Subcutaneous abdominal adipose tissue (tissue), 5 donors: ENCODE results near the gene TMEM45A.
"Not testable (repeated sequence)": the region's sequence is repeated elsewhere in the genome, so short reads cannot be mapped to it uniquely, and the experiment has no call there.

Source experiments
- H3K27ac ChIP-seq: one replicate; pipeline ENCODE4 v1.7.0; 2013; ENCODE audit warnings: low read depth, mild to moderate bottlenecking, inconsistent platforms, low read length, moderate library complexity
- H3K27me3 ChIP-seq, 5 donors: one replicate each; pipeline ENCODE4 v1.7.0; 2013; ENCODE audit warnings: low read length in 5 of 5, inconsistent platforms in 1 of 5; ENCODE audit not compliant: control insufficient read depth in 5 of 5, insufficient read depth in 4 of 5
- H3K36me3 ChIP-seq, 5 donors: one replicate each; pipeline ENCODE4 v1.7.0; 2013; ENCODE audit warnings: low read length in 5 of 5; ENCODE audit not compliant: control insufficient read depth in 5 of 5, insufficient read depth in 5 of 5
- H3K4me1 ChIP-seq, 5 donors: one replicate each; pipeline ENCODE4 v1.7.0; 2013; ENCODE audit warnings: low read length in 5 of 5, mild to moderate bottlenecking in 3 of 5, moderate library complexity in 1 of 5; ENCODE audit not compliant: control insufficient read depth in 5 of 5, insufficient read depth in 5 of 5
- H3K4me3 ChIP-seq, 5 donors: one replicate each; pipeline ENCODE4 v1.7.0; 2013; ENCODE audit warnings: low read length in 5 of 5, low read depth in 1 of 5
- H3K9ac ChIP-seq, 5 donors: one replicate each; pipeline ENCODE4 v1.7.0; 2013; ENCODE audit warnings: low read length in 5 of 5, mild to moderate bottlenecking in 4 of 5, moderate library complexity in 3 of 5
- H3K9me3 ChIP-seq, 5 donors: one replicate each; pipeline ENCODE4 v1.7.0; 2013; ENCODE audit warnings: low read length in 5 of 5; ENCODE audit not compliant: control insufficient read depth in 5 of 5
- donor health status: healthy.
- donor health status: healthy.
- donor health status: healthy.
- donor health status: healthy.
- donor health status: healthy.

TMEM45A gene

DNA sequence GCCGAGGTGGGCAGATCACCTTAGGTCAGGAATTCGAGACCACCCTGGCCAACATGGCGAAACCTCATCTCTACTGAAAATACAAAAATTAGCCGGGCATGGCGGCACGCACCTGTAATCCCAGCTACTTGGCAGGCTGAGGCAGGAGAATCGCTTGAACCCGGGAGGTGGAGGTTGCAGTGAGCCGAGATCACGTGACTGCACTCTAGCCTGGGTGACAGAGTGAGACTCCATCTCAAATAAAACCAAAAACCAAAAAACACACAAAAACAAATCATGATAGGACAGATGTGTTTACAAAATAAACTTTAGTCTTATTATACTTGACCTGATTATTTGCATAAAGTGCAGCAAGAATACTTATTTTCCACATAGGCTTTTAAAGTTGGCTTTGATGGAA, 89.7 kb downstream of the TMEM45A start:
- not testable (repeated sequence) for H3K36me3 ChIP-seq, H3K9ac ChIP-seq, H3K27me3 ChIP-seq, H3K4me1 ChIP-seq, H3K9me3 ChIP-seq, H3K4me3 ChIP-seq, H3K27ac ChIP-seq

DNA sequence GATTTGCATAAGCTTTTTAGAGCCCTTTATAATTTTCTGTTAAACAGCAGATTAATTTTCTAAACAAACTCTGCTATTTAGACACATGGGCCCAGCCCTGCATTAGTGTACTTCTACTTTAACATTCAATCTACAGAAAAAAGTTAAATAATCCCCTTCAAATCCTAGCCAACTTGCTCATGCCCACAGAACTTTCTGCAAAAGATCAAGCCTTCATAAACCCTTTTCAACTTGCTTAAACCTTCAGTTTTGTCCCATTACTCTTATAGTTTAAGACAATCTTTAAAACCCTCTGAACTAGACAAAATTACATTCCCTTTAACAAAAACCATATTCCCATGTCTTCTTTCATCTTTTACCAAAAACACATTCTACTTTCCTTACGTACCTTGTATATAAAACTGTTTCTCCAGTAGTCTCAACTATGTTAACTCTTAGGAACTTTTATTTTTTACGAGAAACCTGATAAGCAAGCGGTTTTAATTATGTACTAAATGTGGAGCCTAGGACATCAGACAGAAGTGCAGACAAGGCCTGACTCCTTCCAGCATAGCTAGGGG, 91.8 kb downstream of the TMEM45A start:
- Histone ChIP-seq H3K4me1 (no peaks in the 10 kb centered on the region), H3K4me3 (no peak overlapping the region), H3K9ac (no peak overlapping the region), H3K27ac (no peak overlapping the region), H3K9me3 (no peaks in the 10 kb centered on the region), H3K36me3 (no peaks in the 10 kb centered on the region), H3K27me3 (no peaks in the 10 kb centered on the region)

DNA sequence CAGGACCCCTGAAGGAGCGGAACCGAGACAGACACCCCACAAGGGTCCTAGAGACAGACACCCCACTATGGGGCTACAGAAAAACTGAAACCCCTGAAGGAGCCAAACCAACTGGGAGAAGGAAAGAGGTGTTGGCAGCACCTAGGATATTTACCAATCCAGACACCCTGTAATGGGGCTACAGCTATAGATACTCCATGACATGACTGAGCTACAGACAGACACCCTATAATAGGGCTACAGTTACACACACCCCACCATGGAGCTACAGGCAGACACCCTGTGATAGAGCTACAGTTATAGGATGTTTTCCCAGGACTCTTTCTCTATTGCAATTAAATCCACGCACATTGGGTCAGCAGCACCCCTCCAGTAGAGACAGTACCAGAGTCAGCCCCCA, 94.4 kb downstream of the TMEM45A start:
- no peaks in the 10 kb centered on the region for H3K9me3 ChIP-seq
- H3K27ac ChIP-seq = no peak overlapping the region
- H3K4me1 ChIP-seq = peaks cover 0 to 4% (median 4%) of the 10 kb centered on the region in 5 donors
- H3K36me3 ChIP-seq = no peaks in the 10 kb centered on the region
- H3K27me3 ChIP-seq = no peaks in the 10 kb centered on the region
- no peak overlapping the region for H3K4me3 ChIP-seq
- H3K9ac ChIP-seq = no peak overlapping the region

DNA sequence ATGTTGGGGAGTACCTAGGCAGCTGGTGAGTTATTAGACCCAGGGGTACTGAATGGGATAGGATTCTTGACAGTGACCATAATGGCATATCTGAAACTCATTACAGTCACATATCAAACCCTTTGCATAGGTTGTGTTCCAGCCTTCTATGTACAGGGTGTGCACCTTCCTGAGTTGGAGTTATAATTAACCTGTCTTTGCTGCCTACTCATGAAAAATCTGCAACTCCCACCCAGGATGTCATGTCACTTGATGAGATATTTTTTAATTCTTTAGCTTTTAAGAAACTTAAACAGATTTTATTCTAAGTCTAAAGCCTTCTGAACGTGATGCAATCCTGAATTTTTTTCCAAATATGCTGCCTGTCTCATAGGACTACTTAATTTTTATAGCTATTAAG, 95.8 kb downstream of the TMEM45A start:
- peaks cover 0 to 4% (median 4%) of the 10 kb centered on the region in 5 donors for H3K4me1 ChIP-seq
- H3K9ac ChIP-seq = no peak overlapping the region
- H3K27me3 ChIP-seq = no peaks in the 10 kb centered on the region
- no peaks in the 10 kb centered on the region for H3K9me3 ChIP-seq
- H3K36me3 ChIP-seq = no peaks in the 10 kb centered on the region
- H3K27ac ChIP-seq = no peak overlapping the region
- H3K4me3 ChIP-seq = no peak overlapping the region

DNA sequence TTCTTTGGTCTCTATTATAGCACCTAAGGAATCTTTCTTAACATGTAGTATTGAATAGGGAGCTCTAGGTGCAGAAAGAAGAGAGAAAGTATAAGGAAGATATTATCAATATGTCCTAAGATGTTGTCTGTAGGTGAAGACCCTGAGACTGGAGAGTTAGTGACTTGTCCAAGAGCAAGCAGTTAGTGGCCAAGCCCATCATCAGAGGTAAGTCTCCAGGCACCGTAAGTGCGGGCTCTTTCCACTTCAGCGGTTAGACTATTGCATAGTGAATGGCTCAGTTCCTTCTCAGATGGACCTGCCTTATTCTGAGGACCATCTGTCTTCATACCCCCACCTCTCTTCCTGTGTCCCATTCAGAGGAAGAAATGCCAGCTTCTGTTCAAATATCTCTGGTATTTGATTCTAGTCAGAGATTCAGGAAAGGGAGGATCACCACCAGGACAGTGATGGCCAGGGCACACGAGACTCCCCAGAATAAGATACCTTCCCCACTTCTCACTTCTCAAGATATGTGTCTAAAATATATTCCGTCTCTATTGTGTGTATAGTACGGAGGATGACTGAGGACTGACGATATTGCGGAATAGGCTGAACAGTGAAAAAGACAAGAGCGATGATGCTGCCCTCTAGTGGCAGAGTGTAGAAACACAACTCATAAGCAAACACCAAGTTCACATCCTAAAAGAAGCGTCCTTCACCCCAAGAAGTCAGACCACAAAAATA, 97.9 kb downstream of the TMEM45A start:
- Histone ChIP-seq H3K4me1 (peaks cover 0 to 4% (median 4%) of the 10 kb centered on the region in 5 donors), H3K36me3 (no peaks in the 10 kb centered on the region), H3K4me3 (no peak overlapping the region), H3K9me3 (no peaks in the 10 kb centered on the region), H3K9ac (no peak overlapping the region), H3K27me3 (no peaks in the 10 kb centered on the region), H3K27ac (no peak overlapping the region)

DNA sequence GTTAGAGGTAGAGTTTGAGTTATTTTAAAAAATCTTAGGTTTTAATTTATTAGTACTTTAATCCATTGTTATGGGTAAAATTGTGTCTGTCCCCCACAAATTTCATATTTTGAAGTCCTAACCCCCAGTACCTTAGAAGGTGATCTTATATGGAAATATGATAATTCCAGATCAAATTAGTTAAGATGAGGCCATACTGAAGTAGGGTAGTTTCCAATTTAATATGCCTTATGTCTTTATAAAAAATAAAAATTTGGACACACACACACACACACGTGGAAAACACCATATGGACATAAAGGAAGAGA, 98.4 kb downstream of the TMEM45A start:
- H3K27me3 ChIP-seq = no peaks in the 10 kb centered on the region
- peaks cover 0 to 4% (median 4%) of the 10 kb centered on the region in 5 donors for H3K4me1 ChIP-seq
- H3K4me3 ChIP-seq = no peak overlapping the region
- no peaks in the 10 kb centered on the region for H3K9me3 ChIP-seq
- no peak overlapping the region for H3K27ac ChIP-seq
- no peak overlapping the region for H3K9ac ChIP-seq
- H3K36me3 ChIP-seq = no peaks in the 10 kb centered on the region

DNA sequence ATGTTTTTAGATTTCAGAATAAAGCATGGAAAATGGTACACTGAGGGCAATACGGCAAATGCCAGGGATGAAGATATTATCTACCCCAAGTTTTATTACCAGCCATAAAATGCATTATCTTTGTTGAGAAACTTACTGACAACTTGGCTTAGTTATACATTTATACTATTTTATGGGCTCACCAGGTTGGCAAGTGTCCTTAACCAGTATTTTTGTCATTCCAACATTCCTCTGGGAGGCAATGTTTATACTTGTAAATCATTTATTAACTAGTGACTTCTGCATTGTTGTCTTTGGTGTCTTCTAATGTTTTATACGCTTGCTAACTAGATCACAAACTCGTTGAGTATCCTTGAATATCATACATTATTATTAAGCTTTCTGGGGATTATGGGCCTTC, 99.0 kb downstream of the TMEM45A start:
- H3K27me3 ChIP-seq = no peaks in the 10 kb centered on the region
- H3K36me3 ChIP-seq = no peaks in the 10 kb centered on the region
- H3K27ac ChIP-seq = no peak overlapping the region
- peaks cover 0 to 4% (median 4%) of the 10 kb centered on the region in 5 donors for H3K4me1 ChIP-seq
- no peak overlapping the region for H3K9ac ChIP-seq
- H3K4me3 ChIP-seq = no peak overlapping the region
- no peaks in the 10 kb centered on the region for H3K9me3 ChIP-seq

DNA sequence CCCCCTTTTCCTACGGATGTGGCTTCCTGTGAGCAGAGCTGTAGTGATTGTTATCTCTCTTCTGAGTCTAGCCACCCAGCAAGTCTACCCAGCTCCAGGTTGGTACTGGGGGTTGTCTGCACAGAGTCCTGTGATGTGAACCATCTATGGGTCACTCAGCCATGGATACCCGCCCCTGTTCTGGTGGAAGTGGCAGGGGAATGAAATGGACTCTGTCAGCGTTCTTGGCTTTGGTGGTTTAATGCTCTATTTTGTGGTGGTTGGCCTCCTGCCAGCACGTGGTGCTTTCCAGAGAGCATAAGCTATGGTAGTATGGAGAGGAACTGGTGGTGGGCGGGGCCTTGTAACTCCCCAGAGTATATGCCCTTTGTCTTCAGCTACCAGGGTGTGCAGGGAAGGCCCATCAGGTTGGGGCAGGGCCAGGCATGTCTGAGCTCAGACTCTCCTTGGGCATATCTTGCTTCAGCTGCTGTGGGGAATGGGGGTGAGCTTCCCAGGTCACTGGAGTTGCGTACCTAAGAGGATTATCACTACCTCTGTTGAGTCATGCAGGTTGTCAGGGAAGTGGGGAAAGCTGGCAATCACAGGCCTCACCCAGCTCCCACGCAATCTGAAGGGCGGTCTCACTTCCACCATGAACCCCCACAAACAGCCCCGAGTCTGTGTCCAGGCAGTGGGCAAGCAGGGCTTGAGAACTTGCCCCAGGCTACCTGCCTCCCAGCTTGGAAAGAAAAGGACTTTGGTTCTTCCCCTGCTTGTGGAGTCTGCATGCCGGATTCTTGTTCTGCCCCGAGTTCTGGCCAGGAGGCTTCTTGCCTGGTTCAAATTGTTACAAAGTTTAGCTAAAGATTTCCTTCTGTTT, 108.0 kb downstream of the TMEM45A start:
- Histone ChIP-seq H3K27ac (no peak overlapping the region), H3K4me1 (peaks cover 0 to 11% (median 6%) of the 10 kb centered on the region in 5 donors), H3K27me3 (peaks cover 0 to 3% (median 0%) of the 10 kb centered on the region in 5 donors), H3K9me3 (no peaks in the 10 kb centered on the region), H3K36me3 (no peaks in the 10 kb centered on the region), H3K9ac (no peak overlapping the region), H3K4me3 (no peak overlapping the region)

DNA sequence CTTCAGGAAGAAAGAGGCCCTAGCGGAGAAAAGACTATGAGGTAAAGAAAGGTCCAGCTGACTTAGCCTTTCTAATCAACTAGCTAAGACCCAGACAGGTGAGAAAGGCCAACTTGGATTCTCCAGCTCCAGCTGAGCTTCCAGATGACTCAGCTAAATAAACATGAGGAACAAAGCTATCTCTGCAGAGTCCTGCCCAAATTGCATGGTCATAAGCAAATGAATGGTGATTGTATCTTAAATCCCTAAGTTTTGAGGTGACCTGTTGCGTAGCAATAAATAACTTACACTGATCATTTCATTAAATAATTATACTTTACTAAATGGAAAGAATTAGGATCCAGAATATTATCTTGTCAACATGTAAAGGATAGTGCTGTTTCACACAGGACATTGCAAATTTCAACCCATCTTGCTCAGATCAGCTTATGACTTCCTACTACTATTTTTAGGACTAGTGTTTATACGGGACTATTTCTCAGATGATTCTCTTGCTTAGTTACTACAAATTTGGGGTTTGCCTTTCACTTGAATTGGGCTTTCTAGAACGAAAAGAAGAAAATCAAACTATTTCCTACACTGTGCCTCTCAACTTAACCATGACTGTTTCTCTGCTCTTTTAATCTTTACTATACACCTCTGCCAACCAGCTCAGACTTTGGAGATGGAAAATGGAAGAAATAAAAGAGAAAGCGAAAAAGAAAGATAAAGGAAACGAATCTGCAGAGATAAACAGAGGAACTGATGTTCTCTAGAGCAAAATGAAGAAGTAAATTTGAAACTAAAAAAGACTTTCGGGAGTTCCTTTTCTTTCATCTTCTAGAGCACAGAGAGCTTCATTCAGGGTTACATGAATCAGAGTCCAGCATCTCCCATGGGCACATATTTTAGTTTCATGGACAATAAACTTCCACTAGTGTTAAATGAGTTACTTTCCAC, 110.4 kb downstream of the TMEM45A start:
- peak overlapping the region in 3 of 5 donors; percentile 27 to 40 (median 35) for H3K4me3 ChIP-seq
- H3K9me3 ChIP-seq = no peaks in the 10 kb centered on the region
- peaks cover 0 to 3% (median 0%) of the 10 kb centered on the region in 5 donors for H3K27me3 ChIP-seq
- no peak overlapping the region for H3K27ac ChIP-seq
- no peaks in the 10 kb centered on the region for H3K36me3 ChIP-seq
- H3K4me1 ChIP-seq = peaks cover 0 to 11% (median 6%) of the 10 kb centered on the region in 5 donors
- H3K9ac ChIP-seq = no peak overlapping the region
